CD4-positive, alpha-beta T cell treated with Interleukin-6 for 4 hours (primary cell): ENCODE data around the gene KCNJ5.
"Not testable (repeated sequence)": the region's sequence is repeated elsewhere in the genome, so short reads cannot be mapped to it uniquely, and the experiment has no call there.

Source experiments
- DNase-seq: peaks from one replicate; pipeline ENCODE4 v3.0.0-alpha.2; 2020; ENCODE audit warnings: mixed read lengths

Gene KCNJ5

DNA sequence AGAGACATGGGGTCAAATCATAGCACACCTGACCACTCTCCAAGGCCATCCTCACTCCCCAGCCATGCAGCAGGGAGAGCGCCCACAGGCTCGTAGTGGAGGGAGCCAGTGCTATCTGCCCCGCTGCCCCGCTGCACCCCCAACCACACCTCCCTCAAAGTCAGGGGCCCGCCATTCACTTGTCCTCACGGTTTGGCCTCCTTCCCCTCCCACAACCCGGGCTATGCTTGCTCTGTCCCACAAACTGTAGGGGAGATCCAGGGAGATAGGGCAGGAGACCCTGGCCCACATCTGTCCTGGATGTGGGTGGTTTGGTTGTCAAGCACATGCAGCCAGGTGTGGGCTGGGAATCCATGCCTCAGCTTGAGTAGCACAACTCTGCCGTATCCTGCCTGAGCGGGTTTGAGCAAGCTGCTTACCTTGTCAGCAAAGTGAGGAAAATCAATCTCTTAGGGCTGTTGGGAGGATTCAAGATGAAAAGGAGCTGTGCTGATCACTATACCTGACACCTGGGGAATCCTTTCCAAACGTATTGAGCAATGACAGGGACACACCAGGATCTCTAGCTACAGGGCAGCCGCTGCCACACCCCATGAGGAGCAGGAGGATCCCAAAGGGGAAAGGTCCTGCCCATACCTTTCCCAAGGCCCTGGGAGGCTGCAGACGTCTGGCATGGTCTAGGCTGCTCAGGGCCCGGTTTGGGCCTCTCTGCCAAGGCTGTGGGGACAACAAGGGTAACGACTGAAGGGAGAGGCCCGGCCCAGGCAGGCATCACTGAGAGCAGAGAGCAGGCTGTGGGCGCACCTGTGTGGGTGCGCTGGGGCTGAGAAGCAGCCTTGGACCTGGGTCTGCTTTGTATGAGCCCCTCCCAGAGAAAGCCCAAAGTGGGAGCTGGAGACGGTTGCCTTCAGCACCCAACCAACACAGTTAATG lies 23.3 kb downstream of the KCNJ5 start:
- DNase-seq, result no peak

GRCh38 chr11:128915149-128915521 lies 24.0 kb downstream of the KCNJ5 start:
- DNase-seq, result no peak

DNA sequence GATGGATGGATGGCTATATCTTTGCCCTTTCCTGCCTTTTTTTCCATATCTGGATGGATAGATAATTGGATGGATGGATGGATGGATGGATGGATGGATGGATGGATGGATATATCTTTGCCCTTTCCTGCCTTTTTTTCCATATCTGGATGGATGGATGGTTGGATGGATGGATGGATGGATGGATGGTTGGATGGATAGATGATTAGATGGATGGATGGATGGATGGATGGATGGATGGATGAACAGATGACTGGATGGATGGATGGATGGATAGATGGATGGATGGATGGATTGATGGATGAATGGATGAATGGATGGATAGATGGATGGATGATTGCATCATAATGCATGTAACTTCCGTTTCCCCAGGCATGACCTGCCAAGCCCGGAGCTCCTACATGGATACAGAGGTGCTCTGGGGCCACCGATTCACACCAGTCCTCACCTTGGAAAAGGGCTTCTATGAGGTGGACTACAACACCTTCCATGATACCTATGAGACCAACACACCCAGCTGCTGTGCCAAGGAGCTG lies 24.9 kb downstream of the KCNJ5 start:
- no peak for DNase-seq

- no peak for DNase-seq
Observed at GRCh38 chr11:128916681-128917080, 25.5 kb downstream of the KCNJ5 start.

- DNase-seq, result no peak
Observed at GRCh38 chr11:128917144-128917724, 26.1 kb downstream of the KCNJ5 start.

GRCh38 chr11:128919216-128919615 lies 28.1 kb downstream of the KCNJ5 start:
- no peak for DNase-seq

GRCh38 chr11:128919635-128920034 lies 28.5 kb downstream of the KCNJ5 start:
- DNase-seq, result not testable (repeated sequence)

- no peak for DNase-seq
Observed at GRCh38 chr11:128920666-128921065, 29.5 kb downstream of the KCNJ5 start.

DNA sequence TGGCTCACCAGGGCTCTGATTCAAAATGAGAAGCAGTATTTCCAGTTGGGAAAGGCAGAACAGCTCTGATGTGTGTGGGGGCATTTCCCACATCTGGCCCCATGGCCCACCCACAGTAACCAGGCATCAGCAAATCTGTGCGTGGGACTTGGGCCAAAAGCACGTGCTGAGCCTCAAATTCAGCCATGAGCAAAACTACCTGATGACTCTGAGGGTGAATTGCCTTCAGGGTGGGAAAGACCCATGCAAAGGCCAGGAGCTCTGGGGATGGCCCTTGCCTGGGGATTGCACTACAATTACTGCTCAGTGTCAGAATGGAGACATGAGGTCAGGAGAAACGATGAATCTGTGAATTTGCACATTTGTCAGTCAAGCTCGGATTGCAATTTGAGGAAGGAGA lies 30.6 kb downstream of the KCNJ5 start:
- no peak for DNase-seq

DNA sequence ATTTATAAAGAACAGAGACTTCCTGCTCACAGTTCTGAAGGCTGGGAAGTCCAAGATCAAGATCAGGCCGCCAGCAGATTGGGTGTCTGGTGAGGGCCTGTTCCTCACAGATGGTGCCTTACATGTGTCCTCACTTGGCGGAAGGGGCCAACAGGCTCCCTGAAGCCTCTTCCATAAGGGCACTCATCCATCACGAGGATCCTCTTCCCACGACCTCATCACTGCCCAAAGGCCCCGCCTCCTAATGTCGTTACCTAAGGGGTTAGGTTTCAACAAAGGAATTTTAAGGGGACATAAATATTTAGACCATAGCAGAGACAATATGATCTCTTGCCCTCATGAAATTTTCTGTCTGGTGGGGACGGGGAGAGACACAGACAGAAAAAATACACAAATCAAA lies 32.9 kb downstream of the KCNJ5 start:
- DNase-seq, result no peak

DNA sequence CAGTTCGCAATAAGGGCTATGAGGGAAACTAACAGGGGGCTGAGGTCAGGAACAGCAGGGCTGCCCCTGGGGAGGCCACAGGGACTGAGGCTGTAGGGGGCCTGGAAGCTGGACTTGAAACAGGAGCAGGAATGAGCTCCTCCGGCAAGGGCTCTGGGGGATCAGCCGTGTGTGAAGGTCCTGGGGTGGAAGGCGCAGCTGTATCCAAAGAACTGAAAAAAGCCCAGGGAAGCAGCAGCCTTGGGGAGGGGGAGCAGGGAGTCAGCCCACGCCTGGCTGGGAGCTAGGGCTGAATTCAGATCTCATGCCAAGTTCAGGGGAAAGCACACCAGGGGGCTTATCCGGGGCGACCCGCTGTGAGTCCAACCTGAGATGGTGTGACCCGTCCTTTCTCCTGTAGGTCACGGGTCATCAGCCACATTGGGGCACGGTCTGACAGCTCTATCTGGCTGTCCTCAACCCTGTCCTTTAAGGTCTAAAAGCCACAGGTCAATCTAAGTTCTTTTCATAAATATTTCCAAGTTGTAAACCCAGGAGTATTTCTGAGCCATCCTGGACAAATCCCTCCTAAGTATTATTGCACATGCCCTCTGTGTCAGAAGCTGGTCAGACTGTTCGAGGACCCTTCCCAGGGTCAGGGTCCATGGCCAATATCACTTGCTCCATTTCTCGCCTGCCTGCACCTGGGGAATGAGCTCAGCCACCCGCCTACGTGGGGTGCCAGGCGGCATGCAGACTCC lies 33.5 kb downstream of the KCNJ5 start:
- DNase-seq, result no peak

DNA sequence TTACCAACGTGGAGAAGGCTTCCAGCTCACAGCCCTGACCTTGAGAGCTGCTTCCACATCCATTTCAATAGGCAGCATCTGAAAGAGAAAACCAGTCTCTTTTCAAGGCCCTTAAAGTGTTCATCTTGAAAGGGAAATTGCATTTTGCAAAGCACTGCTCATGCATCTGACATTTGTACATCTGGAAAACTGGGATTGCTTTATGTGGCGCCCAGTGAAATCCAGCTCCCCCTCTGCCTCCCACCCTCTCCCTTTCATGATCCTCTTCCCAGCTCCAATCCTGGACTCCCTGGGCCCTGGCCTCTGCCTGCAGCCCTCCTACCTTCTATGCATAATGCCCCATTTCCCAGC lies 34.1 kb downstream of the KCNJ5 start:
- no peak for DNase-seq

GRCh38 chr11:128926000-128926399 lies 34.8 kb downstream of the KCNJ5 start:
- no peak for DNase-seq

GRCh38 chr11:128926437-128927107 lies 35.4 kb downstream of the KCNJ5 start:
- DNase-seq, result no peak

DNA sequence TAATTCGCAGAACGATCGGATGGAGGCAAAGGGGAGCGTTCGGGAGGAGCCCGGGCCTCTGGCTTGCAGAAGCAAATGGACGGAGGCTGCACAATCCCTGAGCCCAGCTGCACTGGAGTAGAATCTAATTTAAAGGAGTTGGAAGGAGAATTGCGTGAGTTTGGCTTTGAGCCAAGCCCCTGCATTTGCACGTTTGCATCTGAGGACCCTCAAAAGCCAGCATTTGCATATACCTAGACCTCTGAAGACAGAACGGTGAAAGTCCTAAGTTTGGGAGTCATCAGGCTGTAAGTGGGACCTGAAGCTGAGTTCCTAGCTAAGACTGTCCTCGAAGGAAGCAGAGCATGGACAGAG lies 35.9 kb downstream of the KCNJ5 start:
- DNase-seq, result no peak

- DNase-seq, result no peak
Observed at GRCh38 chr11:128927683-128928336, 36.7 kb downstream of the KCNJ5 start.

DNA sequence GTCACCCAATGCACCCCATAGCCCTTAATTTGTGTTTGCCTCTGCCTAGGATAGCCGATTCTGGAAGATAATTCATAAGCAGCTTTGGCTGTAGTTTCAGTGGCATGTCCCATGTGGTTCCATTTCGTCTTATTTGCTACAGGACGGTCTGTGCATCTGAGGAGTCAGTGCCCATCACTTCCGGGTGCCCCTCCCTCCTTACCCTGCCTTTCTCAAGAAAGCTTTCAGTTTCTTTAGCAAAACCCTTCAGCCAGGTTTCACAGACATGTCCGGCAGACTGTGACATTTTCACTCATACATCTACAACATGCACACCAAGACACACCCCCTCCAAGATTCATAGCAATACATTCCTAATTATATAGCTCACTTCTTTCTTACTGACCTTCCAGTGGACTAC lies 37.2 kb downstream of the KCNJ5 start:
- DNase-seq, result peak; percentile 9

DNA sequence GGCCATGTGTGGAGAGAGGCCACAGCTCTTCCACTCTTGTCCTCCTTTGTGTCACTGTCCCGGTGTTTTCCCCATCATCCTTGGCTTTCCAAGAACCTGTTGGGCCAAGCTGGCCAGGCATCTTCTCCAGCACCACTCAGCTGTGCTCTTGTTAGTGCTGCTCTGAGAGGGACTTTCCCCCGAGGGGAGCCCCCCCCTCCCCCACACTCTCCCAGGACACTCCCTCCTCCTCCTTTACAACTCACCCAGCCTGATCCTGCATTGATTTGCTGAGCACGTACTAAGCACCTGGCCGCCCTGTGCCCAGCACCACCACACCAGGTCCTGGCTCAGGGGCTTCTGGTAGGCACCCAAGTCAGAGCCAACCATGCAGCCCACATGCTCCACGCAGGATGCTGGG lies 38.3 kb downstream of the KCNJ5 start:
- DNase-seq, result no peak

DNA sequence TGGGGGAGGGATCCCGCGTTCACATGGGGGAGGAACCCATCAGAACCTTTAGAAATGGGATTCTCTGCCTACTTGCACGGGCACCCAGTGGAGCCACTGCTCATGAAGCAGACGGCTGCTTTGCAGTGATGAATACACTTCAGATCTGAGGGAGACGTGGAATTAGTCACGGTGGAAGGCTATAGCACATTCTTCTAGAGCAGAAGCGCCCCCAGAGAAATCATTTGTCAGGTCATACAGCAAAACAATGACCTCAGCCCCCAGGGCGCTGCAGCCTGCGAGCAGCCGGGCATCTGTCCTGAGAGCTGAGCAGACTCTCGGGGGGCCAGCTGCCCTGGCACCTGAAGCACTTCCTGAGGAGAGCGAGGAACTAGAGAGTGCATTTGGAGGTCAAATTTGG lies 38.8 kb downstream of the KCNJ5 start:
- no peak for DNase-seq

DNA sequence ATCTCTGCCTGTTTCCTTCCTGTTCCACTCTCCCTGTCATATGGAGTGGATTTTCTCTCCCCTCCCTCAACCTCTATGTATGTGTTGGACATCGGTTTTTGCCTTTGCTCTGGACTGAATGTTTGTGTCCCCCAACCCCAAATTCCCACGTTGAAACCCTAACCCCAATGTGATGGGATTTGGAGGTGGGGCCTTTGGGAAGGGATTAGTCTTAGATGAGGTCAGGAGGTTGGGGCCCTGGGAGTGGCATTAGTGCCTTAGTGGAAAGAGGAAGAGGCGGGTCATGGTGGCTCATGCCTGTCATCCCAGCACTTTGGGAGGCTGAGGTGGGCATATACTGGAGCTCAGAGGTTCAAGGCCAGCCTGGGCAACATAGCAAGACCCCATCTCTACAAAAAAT lies 39.9 kb downstream of the KCNJ5 start:
- no peak for DNase-seq

DNA sequence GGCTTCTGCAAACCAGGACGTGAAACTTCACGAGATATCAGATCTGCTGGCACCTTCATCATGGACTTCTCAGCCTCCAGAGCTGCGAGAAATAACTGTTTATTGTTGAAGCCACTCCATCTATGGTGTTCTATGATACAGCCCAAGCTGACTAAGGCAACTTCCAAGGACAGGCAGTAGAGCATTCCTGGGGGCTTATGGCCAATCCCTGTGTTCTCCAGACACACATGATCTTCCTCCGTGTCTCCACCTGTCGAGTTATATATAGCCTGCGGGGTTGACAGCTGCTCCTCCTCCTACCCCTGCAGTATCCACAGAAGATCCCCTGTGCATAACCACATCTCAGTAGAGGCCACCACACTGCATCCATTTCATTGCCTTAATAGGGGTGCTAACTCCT lies 40.5 kb downstream of the KCNJ5 start:
- DNase-seq, result no peak

DNA sequence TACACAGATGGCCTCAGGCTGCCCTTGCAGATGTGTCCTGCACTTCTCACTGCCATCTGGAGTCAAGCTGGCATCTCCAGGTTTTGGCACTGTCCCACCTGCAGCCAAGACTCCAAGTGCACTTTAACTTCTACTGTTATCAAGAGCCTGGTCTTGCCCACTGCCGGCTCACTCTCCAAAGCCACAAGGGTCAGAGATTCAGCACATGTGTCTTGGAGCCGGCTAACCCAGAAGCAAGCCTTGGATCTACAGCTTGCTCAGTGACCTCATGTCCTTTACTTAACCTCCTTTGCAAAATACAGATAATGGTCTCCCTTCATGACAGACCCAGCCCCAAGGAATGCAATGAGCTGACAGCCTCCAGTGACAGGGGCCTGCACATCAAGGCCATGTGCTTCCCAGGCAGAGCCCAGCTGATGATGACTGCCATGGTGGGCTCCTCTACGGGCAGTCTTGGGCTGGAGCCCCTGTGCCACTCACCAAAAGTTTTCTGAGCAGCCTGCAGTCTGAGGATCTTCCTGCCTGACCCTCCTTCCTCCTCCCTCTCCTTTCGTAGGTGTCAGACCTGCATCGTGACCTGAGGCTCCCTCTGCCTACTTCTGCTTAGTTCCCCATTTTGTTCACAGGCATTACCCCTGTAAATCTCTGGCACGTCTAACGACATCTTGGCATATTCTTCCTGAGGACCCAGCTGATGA lies 42.5 kb downstream of the KCNJ5 start:
- no peak for DNase-seq
